Omental fat pad (tissue), 4 donors: Measurements from ENCODE around the gene MLYCD. TPM values are rescaled to one million over a fixed set of nuclear protein-coding genes. Genes with fewer than 3 reads are reported as not detected.

ENCODE experiments used
- ATAC-seq: fragments of 150-250 bp; one replicate; pipeline ENCODE4 v1.9.1; 2016; ENCODE audit warnings: mild to moderate bottlenecking, moderate library complexity; ENCODE audit not compliant: low FRiP score
- DNase-seq: peaks from one replicate; pipeline ENCODE4 v3.0.0-alpha.2; 2019; ENCODE audit warnings: low spot score
- CTCF ChIP-seq, 3 donors: fragments of 450-650 bp; IDR thresholded peaks; one replicate each; pipeline ENCODE4 v1.5.1; 2016 to 2017; ENCODE audit warnings: antibody characterized with exemption in 3 of 3, mild to moderate bottlenecking in 3 of 3, moderate library complexity in 2 of 3
- total RNA-seq, 4 donors: library from RNA; depleted of rRNA; stranded (reverse); fragments of >200 nt; gene quantifications; one replicate each; pipeline ENCODE4 v1.1.0, GENCODE V29; 2016

Gene MLYCD
- total RNA-seq, 4 donors from 2014 or later: 8.4 to 17.8 (median 10.6) TPM

GRCh38 chr16:83971165-83972130 lies 72.5 kb downstream of the MLYCD start:
- TF ChIP-seq CTCF (IDR thresholded peaks at IDR 0.05): no peak
- ATAC-seq (no peak), DNase-seq (no peak)

GRCh38 chr16:83972256-83973008 lies 73.5 kb downstream of the MLYCD start:
- ATAC-seq (no peak), DNase-seq (no peak)
- no peak for TF ChIP-seq CTCF (IDR thresholded peaks at IDR 0.05)

- ATAC-seq: no peak
These were observed 74.2 kb downstream of the MLYCD start for GRCh38 chr16:83973077-83973476.

GRCh38 chr16:83973581-83974385 lies 74.9 kb downstream of the MLYCD start:
- no peak for ATAC-seq
- no peak for TF ChIP-seq CTCF (IDR thresholded peaks at IDR 0.05)
- DNase-seq: no peak

More at GRCh38 chr16:83973077-83973476, 74.2 kb downstream of the MLYCD start:
- no peak for TF ChIP-seq CTCF (IDR thresholded peaks at IDR 0.05)
- DNase-seq: no peak

- no peak for TF ChIP-seq CTCF (IDR thresholded peaks at IDR 0.05)
- ATAC-seq: no peak
- DNase-seq: no peak
These were observed 75.6 kb downstream of the MLYCD start for GRCh38 chr16:83974475-83974874.

GRCh38 chr16:83975590-83976260 lies 76.8 kb downstream of the MLYCD start:
- TF ChIP-seq CTCF (IDR thresholded peaks at IDR 0.05): no peak
- ATAC-seq (no peak), DNase-seq (no peak)
